ENCODE measurements around the gene ST7L.

The ST7L gene

DNA sequence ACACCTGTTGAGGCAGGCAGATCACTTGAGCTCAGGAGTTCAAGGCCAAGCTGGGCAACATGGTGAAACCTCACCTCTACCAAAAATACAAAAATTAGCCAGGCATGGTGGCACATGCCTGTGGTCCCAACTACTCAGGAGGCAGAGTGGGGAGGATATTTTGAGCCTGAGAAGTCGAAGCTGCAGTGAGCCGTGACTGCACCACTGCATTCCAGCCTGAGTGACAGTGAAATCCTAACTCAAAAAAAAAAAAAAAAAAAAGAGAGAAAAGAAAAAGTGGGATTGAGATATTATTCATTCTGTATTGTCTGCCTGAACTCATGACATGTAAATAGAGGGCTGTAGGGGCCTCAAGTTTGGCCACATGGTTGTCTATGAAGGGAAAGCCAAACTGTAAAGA, 72.9 kb downstream of the ST7L start:
- no peak for DNase-seq (ENCODE audit: low read depth)

DNA sequence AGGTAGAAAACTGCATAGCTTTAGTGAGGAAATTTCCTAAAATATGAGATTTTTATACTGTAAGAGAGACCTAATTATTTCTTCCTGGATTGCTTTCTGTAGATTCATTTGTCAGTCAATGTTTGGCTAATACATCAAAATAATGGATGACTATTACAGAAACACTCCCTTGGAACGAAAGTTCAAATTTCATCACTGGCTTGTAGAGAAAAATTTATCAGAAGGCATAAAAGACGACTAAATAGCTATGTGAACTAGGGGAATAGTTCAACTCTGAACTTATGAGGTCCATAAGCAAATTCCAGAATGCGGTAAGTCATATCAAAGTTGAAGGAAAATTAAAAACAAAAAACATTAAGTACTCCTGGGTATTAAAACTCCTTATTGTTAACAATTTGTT, 74.2 kb downstream of the ST7L start:
- DNase-seq (ENCODE audit: low read depth): no peak

DNA sequence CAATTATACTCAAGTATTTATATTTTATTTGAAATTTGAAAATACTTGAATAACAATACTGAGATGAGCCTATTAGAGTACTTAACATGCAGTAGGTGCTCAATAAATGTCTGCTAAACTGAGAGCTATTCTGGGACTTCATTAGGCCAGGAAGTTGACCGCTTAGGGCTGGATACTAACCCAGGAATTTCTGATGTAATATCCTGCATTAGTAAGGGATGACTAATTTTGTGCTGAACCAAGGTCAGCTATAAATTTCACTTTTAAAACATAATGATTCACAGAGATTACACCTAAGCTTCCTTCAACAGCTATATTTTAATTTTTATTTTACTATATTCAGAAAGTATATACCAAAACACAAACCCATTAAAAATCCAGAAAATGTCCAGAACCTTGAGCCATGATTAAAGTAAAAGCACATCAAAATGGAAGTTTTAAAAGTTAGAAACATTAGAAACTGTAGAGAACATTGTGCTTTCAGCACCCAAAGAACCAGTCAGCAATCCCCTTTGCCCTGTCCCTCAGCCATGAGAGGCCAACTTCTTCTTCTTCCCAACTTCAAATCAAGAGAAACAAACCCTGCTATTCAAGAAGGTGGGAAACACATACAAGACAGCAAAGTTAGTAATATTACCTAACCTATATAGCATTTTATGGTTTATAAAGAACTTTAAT, 74.8 kb downstream of the ST7L start:
- peak; percentile 78 for DNase-seq (ENCODE audit: low read depth)

DNA sequence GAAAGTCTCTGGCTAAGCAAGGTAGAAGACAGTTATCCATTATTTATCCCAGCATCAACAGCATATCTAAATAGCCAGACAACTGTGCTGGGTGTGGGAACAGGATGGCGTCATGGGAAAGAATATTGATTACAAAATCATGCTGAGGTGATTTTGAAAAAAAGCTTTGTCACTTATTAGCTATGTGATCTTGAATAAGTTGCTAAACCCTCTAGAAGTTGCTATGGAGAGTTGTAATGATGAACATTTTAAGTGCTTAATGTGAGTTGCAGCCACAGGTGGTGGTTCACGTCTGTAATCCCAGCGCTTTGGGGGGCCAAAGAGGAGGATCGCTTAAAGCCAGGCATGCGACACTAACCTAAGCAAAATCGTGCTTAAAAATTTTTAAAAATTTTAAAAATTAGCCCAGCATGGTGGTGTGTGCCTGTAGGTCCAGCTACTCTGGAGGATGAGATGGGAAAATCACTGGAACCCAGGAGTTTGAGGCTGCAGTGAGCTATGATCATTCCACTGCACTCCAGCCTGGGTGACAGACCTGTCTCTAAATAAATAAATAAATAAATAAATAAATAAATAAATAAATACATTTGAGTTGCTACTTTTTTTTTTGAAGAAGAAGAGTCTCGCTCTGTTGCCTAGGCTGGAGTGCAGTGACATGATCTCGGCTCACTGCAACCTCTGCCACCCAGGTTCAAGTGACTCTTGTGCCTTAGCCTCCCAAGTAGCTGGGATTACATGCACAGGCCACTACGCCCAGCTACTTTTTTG, 76.6 kb downstream of the ST7L start:
- no peak for DNase-seq (ENCODE audit: low read depth)

DNA sequence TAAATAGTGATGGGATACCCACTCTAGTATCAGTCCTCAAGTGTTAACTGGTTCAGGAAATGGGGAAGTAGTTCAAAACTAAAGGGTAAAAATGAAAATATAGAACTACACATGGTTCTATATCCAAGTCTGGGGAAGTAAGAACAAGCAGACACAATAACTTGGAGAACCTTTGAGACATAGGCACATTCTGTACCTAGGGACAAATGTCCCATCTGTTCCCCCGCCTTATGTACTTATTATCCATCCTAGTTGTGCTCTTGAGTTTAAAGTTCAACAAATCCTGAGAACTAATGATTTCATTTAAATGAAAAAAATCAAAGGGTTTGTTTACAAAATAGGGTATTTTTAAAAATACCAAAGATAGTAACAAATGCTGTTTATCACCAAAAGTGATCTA, 77.6 kb downstream of the ST7L start:
- no peak for DNase-seq (ENCODE audit: low read depth)

DNA sequence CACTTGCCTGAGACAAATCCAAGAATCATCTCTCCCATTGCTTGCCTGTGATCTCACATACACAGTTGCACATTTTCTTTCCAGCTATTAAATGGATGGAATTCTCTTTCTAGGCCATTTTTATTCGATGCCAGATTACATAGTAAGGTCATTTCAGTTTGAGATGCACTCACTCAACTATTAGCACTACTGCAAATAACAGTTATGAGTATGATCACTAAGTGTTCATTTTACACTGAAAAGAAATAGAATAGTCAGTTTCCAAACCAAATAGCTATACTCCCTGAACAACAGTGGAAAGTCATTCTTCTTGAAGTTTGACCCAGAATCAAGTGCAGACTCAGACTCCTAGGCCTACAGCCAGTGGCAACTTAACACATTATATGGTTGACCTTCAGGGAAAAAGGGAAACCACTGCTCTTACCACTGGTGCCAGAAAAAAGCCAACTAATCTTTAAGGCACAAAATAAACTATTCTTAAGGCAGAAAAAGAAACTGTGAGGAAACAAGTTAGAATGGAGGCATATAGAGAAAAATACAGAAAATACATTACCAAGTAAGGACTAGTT, 78.6 kb downstream of the ST7L start:
- DNase-seq (ENCODE audit: low read depth): no peak

DNA sequence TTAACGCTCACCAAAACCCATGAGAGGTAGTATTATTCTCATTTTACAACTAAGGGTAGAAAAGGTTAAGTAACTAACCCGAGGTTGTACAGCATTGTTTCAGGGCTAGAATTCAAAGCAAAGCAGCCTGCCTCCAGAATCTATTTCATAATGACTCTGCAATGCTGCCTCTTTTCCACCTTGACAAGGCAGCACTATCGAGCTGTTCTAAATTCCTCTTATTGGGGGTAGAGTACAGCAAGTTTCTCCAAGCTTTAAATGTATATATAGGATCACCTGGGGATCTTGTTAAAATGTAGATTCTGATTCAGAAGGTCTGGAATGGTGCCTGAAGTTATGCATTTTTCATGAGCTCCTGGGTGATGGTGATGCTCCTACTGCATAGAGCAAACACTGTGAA, 80.1 kb downstream of the ST7L start:
- no peak for DNase-seq (ENCODE audit: low read depth)

DNA sequence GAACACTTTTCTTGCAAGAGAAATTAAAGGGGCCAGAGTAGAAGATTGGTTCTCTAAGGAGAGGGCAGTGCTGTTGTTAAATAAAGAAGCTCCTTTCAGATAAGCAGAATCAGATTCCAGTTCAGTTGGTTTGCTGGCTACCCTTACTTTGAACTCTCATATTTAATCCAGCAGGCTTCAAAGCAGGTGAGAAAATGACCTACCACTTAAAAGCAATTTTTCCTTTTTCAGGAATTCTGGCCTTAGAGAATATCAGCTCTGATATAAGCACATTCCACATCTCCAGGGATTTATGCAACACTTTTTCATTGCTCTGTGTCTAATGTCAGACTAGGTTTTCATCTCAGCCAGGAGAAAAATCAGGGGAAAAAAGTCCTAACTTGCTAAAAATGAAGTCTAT, 81.5 kb downstream of the ST7L start:
- DNase-seq (ENCODE audit: low read depth): no peak

DNA sequence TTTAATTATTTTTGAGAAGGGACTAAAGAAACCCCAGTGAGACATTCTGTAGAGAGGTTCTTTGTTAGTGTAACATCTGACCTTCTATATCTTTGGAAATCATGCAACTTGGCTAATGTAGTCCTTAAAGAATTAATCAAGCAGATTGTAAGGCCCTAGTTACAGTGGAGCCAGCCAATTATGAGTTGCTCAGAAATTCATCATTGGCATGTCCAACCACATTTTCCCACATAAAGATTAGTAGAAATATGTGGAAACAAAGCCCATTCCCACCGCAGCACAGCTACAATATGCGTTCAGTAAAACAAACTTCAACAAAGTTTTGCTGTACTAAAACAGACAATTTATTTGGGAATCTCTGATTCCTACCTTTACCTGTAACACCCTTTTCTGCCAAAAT, 82.4 kb downstream of the ST7L start:
- no peak for DNase-seq (ENCODE audit: low read depth)

DNA sequence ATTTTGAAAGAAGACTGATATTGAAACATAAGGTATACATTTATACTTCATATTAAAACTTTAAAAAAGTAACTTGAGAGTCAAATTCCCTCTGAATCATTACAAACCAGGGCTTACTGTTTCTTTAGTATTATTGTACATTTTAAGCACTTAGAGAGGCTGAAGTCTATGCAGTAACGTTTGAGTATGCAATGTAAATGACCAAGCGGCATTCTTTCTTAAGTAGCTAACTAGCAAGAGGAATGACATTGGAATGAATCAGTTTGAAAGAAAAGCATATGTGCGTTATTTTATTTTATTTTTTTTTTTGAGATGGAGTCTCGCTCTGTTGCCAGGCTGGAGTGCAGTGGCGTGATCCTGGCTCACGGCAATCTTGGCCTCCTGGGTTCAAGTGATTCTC, 85.9 kb downstream of the ST7L start:
- DNase-seq (ENCODE audit: low read depth): no peak

DNA sequence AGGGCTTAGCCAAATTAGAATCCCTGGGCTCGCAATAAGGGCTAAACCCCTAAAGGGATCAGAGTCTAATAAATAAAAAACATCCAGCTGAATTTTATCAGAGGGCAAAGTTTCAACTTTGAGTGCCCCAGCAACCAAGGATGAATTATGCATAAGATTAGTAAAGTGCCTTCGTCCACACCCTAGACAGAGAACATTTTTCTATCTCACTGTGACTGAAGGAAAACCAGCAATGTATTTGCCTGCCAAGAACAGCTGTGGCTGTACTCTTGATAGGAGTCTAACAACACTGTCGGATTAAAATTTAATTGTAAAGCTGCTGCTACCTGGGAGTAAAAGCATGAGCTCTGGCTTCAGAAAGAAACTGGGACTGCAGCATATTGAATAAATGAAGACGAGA, 86.9 kb downstream of the ST7L start:
- no peak for DNase-seq (ENCODE audit: low read depth)

DNA sequence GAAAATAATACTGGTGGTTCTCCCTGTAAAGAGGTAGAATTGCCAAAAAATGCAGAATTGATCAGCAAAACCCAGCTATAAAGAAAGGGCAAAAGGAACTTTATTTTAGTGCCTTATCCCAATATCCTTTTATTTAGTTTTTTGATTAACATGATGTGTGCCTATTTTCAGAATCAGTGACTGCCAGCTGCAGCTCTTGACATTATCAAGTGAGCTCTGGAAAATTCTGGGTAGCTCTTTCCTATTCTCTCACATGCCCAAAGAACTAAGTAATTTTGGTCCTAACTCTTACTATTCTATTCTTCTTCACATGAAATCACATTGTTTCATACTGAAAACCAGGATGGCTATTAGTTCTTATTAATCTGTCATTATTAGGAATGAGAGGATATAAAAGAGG, 88.1 kb downstream of the ST7L start:
- no peak for DNase-seq (ENCODE audit: low read depth)

DNA sequence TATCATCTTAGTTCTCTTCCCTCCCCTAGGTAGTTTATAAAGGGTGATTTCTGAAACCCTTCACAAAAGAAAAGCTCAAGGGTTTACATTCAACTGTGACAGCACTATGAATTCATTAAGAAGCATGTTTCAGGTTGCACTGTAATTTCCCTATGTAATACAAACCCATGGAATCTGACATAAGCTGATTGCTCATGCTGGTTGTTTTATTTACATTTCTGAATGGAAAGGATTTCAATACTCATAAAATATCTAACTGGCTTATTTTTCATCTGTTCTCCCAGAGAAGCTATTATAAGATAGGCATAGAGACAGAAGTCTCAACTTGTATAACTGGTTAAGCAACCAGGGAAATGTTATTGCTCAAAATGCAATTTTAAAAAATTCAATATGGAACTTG, 89.6 kb downstream of the ST7L start:
- no peak for DNase-seq (ENCODE audit: low read depth)

DNA sequence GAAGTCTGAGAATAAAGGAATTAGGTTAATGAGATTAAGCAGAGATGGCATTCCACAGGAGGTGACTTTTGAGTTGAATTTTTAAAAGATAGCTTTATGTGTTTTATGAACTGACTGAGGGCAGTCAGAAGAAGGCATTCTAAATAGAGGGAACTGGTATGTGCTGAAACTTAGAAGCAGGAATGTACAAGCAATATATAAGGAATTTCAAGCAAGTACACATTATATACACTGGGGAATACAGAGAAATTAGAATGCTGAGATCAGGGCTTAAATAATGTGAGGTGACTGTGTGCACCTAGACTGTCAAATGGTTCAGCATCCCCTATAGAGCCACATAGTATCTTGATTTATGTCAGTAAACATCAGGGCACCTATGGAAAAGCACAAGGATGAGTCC, 90.9 kb downstream of the ST7L start:
- no peak for DNase-seq (ENCODE audit: low read depth)

DNA sequence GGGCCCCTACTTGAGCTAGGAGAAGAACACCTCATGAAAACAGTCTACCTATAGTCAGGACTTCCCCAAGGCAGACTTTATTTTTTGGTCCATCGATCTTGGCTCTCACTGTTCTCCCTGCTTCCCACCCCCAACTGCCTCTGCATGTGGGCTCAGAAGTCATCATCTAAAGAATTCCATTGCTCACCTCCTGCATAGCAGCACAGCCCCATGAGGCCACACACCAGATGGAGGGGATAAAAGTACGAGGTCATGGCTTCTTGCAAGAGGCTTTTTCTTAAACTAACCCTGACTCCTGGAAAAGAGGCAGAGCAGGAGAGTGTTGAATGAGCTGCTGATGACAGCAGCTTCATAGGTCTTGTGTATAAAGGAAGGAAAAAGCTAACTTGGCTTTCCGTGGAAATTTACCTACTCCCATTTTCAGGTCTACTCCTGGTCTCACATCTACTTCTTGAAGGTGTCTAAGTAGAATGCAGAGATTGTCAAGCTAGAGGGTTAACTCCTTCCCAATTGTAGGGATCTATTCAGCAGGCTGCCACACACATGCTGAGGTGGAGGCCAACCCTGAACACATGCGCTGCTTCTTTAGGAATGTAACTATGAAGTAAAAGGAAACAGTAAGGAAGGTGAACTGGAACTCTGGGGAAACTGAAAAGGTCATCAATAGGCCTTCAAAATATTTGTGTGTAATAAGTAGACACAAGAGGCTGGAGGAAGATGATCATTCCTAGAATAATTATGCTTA, 91.5 kb downstream of the ST7L start:
- DNase-seq (ENCODE audit: low read depth): no peak

DNA sequence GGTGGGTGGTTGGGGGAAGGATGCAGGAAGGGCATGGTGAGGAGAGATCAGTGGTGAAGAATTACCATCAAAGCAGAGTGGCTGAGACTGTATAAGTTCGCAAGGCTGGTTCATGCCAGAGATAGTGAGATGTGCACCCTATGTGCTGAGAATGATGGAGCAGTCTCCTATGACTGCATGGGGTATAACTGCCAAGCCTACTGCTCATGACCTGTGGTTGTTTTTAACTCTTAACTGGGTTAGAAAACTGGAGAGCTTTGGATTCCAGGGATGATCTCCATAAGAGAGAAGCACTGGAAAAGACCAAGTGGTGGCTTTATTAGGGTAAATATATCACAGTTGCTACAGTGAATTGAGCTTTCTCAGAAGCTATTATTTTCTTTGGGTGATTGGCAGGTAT, 94.0 kb downstream of the ST7L start:
- no peak for DNase-seq (ENCODE audit: low read depth)

DNA sequence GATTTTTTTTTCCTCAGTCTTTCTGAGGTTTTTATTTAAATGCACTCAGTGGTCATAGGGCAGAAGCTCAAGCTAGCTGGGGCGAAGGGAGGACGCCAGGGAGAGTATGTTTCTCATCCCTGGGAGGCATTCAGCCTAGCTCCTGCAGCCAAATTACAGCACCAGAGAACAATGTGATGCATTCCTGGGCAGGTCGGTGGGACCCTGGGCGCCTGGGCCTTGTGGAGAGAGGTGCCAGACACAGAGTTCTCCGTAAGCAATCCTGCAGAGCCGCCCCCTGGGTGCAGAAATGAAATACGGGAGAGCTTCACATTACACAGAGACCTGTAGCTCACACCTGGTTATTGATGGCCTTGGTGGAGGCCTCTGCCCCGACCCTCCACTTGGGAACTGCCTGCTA, 94.7 kb downstream of the ST7L start:
- DNase-seq (ENCODE audit: low read depth): no peak

DNA sequence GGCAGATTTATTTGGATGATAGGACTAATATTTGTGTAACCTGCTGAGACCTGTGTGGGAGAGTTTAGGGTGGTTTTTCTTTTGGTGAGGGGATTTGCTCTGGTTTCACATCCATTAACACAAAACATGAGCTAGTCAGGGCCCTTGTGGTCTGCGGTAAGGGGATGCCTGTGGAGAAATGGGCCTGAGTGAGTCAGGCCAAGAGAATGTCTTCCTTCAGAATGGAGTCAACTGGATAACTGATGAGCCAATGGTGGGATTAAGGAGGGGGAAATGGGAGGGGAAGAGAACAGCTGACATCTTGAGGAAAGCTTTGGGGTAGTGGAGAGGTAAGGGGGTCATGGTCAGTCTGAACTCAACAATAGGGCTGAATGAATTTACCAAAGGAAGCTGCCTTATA, 96.3 kb downstream of the ST7L start:
- peak; percentile 77 for DNase-seq (ENCODE audit: low read depth)

DNA sequence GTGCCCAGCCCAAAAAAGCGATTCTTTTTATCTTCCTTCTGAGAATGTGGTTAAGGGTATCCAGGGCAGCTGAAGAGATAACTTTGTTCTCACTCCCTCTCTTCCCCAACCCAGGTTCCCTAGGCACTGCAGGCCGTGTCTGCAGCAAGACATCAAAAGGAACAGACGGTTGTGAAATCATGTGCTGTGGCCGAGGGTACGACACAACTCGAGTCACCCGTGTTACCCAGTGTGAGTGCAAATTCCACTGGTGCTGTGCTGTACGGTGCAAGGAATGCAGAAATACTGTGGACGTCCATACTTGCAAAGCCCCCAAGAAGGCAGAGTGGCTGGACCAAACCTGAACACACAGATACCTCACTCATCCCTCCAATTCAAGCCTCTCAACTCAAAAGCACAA, 98.8 kb downstream of the ST7L start:
- DNase-seq (ENCODE audit: low read depth): no peak

DNA sequence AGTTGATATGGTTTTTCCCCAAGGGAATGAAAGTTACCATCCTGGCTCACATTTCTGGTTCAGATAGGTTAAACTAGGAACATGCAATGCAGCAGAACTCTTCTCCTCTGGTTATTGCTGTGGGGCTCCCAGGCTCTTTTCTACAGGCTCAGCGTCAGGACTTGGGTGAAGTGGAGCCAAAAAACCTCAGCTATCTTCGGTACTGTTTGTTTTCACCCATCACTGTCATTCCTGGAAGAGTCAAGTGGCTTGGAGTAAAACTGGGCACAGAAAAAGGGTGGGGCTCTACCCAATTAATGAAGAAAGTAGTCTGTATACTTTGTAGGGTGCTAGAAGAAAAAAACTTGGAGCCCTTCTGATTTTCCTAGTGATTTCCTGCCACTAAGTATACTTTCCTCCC, 100.8 kb downstream of the ST7L start:
- no peak for DNase-seq (ENCODE audit: low read depth)

DNA sequence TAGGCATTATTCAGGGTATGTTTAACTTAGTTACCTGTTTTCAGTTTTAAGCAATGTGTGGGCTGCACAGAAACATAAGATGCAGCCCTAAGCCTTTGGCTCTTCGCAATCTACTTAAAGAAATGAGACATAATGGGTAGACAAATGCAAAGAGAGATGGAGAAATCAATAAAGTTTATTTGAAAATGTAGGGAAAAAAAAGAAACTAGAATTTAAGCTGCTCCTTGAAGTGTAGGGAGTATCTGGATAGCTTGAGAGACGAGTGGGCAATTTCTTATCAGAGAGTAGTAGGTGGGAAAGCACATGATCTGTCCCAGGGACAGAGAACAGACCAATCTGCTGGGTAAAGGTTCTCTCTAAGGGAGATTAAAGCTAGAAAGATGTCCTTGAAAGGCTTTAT, 101.3 kb downstream of the ST7L start:
- DNase-seq (ENCODE audit: low read depth): no peak

DNA sequence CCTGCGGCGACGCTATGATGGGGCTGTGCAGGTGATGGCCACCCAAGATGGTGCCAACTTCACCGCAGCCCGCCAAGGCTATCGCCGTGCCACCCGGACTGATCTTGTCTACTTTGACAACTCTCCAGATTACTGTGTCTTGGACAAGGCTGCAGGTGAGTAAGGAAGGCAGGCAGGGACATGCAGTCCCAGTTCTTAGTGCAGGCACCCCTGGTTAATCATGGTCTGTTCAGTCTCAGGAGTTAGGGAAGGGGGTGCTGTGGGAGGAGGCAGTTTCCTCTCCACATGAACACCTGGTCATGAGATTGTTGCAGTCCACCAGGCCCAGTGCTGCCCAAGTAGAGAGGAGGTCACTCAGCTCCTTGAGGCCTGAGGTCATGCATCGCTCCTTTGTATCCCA, 101.7 kb downstream of the ST7L start:
- no peak for DNase-seq (ENCODE audit: low read depth)

DNA sequence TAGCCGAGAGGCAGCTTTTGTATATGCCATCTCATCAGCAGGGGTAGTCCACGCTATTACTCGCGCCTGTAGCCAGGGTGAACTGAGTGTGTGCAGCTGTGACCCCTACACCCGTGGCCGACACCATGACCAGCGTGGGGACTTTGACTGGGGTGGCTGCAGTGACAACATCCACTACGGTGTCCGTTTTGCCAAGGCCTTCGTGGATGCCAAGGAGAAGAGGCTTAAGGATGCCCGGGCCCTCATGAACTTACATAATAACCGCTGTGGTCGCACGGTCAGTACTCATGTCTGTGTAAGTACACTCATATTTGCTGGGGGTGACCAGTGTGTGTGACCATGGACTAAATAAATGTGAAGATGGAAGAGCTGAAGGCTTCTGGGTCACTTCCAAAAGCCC, 102.8 kb downstream of the ST7L start:
- DNase-seq (ENCODE audit: low read depth): no peak
